Renal cortex interstitium (tissue), 11 donors: ENCODE results near the gene TGM3. TPM values are rescaled to one million over a fixed set of nuclear protein-coding genes. Genes with fewer than 3 reads are reported as not detected.

Experiments used
- DNase-seq, 11 donors: peaks; one replicate each; pipeline ENCODE4 v3.0.0-alpha.2; 2013; ENCODE audit warnings: low read depth in 9 of 11, low spot score in 4 of 11; ENCODE audit errors: extremely low read depth in 1 of 11
- polyA plus RNA-seq, 3 donors: library from polyadenylated mRNA; unstranded; fragments of 120-200 nt; gene quantifications; one replicate each; pipeline ENCODE4 v1.2.1, GENCODE V29; 2013; ENCODE audit not compliant: insufficient read length in 3 of 3

Gene TGM3
- polyA plus RNA-seq, 3 donors: 0.58 to 0.98 (median 0.65) TPM

DNA sequence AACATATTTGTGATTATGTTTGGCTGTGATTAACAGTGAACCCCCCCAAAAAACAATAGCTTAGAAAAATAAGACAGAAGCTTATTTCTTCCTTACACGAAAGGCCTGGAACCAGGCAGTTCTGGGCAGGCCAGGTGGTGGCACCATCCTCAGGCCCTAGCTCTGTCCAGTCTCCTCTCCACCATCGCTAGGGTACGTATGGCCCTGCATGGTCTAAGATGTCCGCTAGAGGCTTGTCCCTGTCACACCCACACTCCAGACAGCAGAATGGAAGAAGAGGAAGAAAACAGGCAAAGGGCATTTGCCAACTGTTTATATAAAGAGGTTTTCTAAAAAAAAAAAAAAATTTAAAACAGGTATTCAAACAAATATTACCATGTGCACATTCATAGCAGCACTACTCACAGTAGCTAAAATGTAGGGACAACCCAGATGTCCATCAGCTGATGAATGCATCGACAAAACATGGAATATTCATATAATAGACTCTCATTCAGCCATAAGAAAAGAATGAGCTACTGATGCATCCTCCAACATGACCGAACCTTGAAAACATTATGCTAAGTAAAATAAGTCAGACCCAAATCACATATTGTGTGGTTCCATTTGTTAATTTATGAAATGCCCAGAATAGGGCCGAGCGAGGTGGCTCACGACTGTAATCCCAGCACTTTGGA is 6.7 kb downstream of the TGM3 start:
- no peak for DNase-seq

GRCh38 chr20:2303673-2304072 is 7.9 kb downstream of the TGM3 start:
- DNase-seq: no peak

DNA sequence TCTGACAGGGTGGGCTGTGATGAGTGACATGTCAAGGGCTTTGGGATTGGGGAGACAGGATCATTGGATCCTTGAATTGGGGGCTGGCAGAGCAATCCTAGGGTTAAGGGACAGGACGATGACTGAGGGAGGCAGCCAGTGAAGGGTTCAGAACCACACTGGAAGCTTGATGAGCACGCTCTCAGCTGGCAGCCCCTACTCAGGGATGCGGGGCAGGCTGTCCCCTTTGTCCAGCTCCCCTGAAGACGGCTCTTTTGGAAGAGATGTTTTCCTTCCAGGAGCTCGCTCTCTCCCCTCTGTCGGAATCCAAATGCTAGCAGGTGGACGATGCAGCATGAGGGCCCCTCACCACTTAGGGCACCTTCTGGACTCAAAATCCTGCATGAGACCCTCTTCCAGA is 8.4 kb downstream of the TGM3 start:
- no peak for DNase-seq

DNA sequence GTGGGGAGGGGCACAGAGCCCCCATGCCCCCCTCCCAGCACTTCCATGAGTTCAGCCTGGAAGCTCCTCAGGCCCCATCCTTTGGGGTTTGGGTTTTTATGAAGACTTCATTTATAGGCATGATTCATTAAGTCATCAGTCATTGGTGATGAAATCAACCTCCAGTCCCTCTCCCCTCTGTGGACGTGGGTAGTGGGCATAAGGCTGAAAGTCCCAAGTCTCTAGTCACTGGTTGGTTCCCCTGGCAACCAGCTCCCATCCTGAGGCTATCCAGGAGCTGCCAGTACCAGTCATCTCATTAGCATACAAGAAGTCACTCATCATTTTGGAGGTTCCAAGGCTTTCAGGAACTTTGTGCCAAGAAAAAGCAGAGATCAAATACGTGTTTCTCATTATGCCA is 9.2 kb downstream of the TGM3 start:
- no peak for DNase-seq

GRCh38 chr20:2305479-2305878 is 9.7 kb downstream of the TGM3 start:
- no peak for DNase-seq

- no peak for DNase-seq
Observed at GRCh38 chr20:2305946-2306345, 10.1 kb downstream of the TGM3 start.

DNA sequence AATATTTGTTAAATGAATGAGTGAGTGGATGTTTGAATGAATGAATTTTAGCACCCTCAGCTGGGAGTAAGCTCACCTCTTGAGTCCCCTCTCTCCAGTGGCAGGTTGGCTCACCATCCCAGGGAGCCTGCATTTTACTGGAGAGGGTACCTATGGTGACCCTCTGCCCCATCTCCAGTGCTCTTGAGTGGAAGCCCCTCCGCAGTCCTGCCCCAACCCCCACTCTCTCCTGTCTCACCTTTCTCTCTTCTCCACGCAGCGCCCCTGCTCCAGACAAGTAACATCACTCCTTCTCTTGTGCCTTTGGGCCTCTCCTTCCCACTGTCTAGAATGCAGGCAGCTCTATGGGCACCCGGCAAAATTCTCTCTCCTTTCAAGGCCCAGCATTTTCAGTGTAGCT is 11.3 kb downstream of the TGM3 start:
- DNase-seq: no peak

GRCh38 chr20:2311329-2311728 is 15.5 kb downstream of the TGM3 start:
- DNase-seq: no peak

GRCh38 chr20:2312876-2313275 is 17.1 kb downstream of the TGM3 start:
- DNase-seq: no peak

DNA sequence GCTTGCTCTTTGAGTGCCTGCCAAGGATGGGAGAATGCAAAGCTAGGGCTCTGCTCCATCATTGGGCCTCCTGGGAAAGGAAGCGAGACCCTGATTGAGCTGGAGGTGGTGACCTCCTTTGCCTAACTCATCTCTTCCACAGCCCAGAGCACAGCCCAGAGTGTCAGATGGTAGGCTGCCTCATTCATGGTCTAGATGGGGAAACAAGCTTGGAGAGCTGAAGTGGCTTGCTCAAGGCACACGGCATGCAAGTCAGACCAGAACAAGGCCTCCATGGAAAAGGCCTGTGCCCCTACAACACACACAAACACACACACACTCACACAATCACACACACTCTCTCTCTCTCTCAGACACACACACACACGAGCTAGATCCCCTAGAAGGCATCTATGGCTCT is 17.5 kb downstream of the TGM3 start:
- DNase-seq: no peak

- no peak for DNase-seq
Observed at GRCh38 chr20:2314759-2315439, 19.1 kb downstream of the TGM3 start.

GRCh38 chr20:2315440-2315778 is 19.6 kb downstream of the TGM3 start:
- DNase-seq: no peak

GRCh38 chr20:2316847-2317495 is 21.2 kb downstream of the TGM3 start:
- no peak for DNase-seq

DNA sequence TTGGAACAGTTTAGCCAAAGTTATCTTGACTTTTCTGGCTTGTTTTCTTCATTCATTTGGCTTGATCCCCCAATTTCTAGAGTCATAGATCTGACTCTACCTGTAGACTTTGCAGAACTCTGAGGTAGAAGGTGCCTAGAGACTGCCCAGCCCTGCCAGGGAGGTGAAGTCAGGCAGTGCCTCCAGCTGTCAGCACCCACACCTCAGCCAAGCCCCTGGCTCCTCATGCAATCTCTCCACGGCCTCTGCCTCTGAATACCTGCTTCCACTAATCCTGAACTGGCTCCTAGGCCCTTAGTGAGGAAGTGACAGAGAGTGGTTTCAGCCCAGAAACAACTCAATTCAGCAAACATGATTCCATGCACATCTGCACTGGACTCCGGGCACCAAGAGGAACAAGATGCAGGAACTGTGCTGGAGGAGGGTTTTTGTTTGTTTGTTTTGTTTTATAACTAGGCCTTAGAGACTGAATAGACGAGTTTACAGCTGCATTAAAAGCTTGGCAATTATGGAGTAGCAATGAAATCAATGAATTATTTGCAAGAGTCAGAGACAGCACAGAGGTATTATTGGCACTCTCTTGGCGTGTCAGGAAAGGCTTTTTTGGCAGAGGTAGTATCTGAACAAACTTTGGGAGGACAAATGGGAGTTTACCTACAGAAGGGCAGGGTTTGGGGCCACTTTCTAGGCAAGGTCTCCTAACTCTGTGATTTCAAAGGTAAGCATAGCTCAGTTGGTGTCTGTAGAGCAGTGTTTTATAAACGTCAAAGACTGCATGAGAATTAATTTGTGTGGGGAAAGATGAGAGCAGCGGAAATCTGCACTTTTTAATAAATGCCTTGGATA is 25.2 kb downstream of the TGM3 start:
- no peak for DNase-seq

DNA sequence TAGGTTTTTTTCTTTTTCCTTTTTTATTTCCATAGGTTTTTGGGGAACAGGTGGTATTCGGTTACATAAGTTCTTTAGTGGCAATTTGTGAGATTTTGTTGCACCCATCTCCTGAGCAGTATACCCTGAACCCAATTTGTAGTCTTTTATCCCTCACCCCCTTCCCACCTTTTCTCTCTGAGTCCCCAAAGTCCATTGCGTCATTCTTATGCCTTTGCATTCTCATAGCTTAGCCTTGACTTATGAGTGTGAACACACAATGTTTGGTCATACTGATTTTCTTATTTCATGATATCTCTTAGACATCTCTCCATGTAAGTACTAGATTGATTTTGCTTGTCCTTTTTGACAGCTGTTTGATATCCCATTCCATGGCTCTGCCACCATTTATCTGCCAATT is 27.2 kb downstream of the TGM3 start:
- DNase-seq: no peak

- no peak for DNase-seq
Observed at GRCh38 chr20:2326046-2326445, 30.2 kb downstream of the TGM3 start.

GRCh38 chr20:2327620-2328555 is 32.1 kb downstream of the TGM3 start:
- DNase-seq: no peak

- no peak for DNase-seq
Observed at GRCh38 chr20:2329286-2329685, 33.5 kb downstream of the TGM3 start.
